Stimulated activated CD4-positive, alpha-beta T cell treated with anti-CD3 and anti-CD28 coated beads, Interleukin-4, amount 100 ng/mL, for 24 hours (primary cell): ENCODE measurements around the gene RERE.
"Not testable (repeated sequence)": the region's sequence is repeated elsewhere in the genome, so short reads cannot be mapped to it uniquely, and the experiment has no call there.

Source experiments
- DNase-seq: peaks from one replicate; pipeline ENCODE4 v3.0.0-alpha.2; 2020

The RERE gene

GRCh38 chr1:8712413-8713231, 104.8 kb downstream of the RERE start:
- DNase-seq, result no peak

GRCh38 chr1:8711873-8712412, 105.5 kb downstream of the RERE start:
- DNase-seq, result no peak

- DNase-seq, result no peak
These were observed 106.3 kb downstream of the RERE start for GRCh38 chr1:8711151-8711550.

- no peak for DNase-seq
These were observed 109.2 kb downstream of the RERE start for GRCh38 chr1:8708259-8708658.

GRCh38 chr1:8706995-8707396, 110.4 kb downstream of the RERE start:
- DNase-seq, result no peak

GRCh38 chr1:8706291-8706690, 111.1 kb downstream of the RERE start:
- DNase-seq, result no peak

GRCh38 chr1:8704866-8705506, 112.5 kb downstream of the RERE start:
- DNase-seq, result no peak

GRCh38 chr1:8702850-8703810, 114.3 kb downstream of the RERE start:
- DNase-seq, result peak; percentile 58

GRCh38 chr1:8702472-8702849, 115.0 kb downstream of the RERE start:
- DNase-seq, result no peak

GRCh38 chr1:8701794-8702471, 115.5 kb downstream of the RERE start:
- DNase-seq, result no peak

- no peak for DNase-seq
These were observed 117.8 kb downstream of the RERE start for GRCh38 chr1:8699679-8700078.

- DNase-seq, result no peak
These were observed 118.4 kb downstream of the RERE start for GRCh38 chr1:8698937-8699447.

GRCh38 chr1:8698012-8698630, 119.3 kb downstream of the RERE start:
- no peak for DNase-seq

GRCh38 chr1:8695442-8695841, 122.0 kb downstream of the RERE start:
- DNase-seq, result not testable (repeated sequence)

- DNase-seq, result no peak
These were observed 124.3 kb downstream of the RERE start for GRCh38 chr1:8693107-8693506.

GRCh38 chr1:8691662-8692061, 125.8 kb downstream of the RERE start:
- no peak for DNase-seq

GRCh38 chr1:8690253-8690525, 127.3 kb downstream of the RERE start:
- no peak for DNase-seq

GRCh38 chr1:8689431-8690252, 127.8 kb downstream of the RERE start:
- no peak for DNase-seq

GRCh38 chr1:8687538-8687937, 129.9 kb downstream of the RERE start:
- DNase-seq, result no peak

GRCh38 chr1:8687039-8687438, 130.4 kb downstream of the RERE start:
- no peak for DNase-seq

GRCh38 chr1:8685463-8685862, 132.0 kb downstream of the RERE start:
- no peak for DNase-seq
